Lung (tissue), 12 donors: ENCODE results near the gene CACNA1S. TPM values are rescaled to one million over a fixed set of nuclear protein-coding genes. Genes with fewer than 3 reads are reported as not detected.

Experiments
- ATAC-seq: fragments of 200-7000 bp; cut with Tn5 transposase; one replicate; pipeline ENCODE4 v1.9.1; 2020; ENCODE audit warnings: moderate number of reproducible peaks; ENCODE audit not compliant: insufficient read depth, low FRiP score
- DNase-seq, 3 donors: peaks; one replicate each; pipeline ENCODE4 v3.0.0-alpha.2; 2013 to 2017
- H3K27ac ChIP-seq, 2 donors: one replicate each; pipeline ENCODE4 v1.5.1; 2013; ENCODE audit warnings: mild to moderate bottlenecking in 2 of 2, moderate library complexity in 2 of 2, control low read depth in 1 of 2, inconsistent platforms in 1 of 2, low read depth in 1 of 2, low read length in 1 of 2
- H3K27me3 ChIP-seq, 3 donors: one replicate each; pipeline ENCODE4 v1.5.1; 2013; ENCODE audit warnings: low read length in 2 of 3; ENCODE audit not compliant: control insufficient read depth in 3 of 3, insufficient read depth in 3 of 3
- H3K36me3 ChIP-seq, 4 donors: one replicate each; pipeline ENCODE4 v1.5.1; 2013; ENCODE audit warnings: low read length in 4 of 4, mild to moderate bottlenecking in 1 of 4, moderate library complexity in 1 of 4; ENCODE audit not compliant: control insufficient read depth in 4 of 4, insufficient read depth in 4 of 4
- H3K4me1 ChIP-seq, 5 donors: one replicate each; pipeline ENCODE4 v1.5.1; 2013; ENCODE audit warnings: low read length in 5 of 5, mild to moderate bottlenecking in 2 of 5, moderate library complexity in 1 of 5; ENCODE audit not compliant: control insufficient read depth in 5 of 5, insufficient read depth in 5 of 5
- H3K4me3 ChIP-seq: one replicate; pipeline ENCODE4 v1.5.1; 2013; ENCODE audit warnings: mild to moderate bottlenecking, control low read depth, moderate library complexity
- H3K9ac ChIP-seq, 2 donors: one replicate each; pipeline ENCODE4 v1.5.1; 2013; ENCODE audit warnings: low read length in 2 of 2, control low read depth in 1 of 2; ENCODE audit not compliant: insufficient read depth in 1 of 2
- H3K9me3 ChIP-seq, 4 donors: one replicate each; pipeline ENCODE4 v1.5.1; 2013; ENCODE audit warnings: low read length in 3 of 4, mild to moderate bottlenecking in 1 of 4, moderate library complexity in 1 of 4; ENCODE audit not compliant: control insufficient read depth in 4 of 4, insufficient read depth in 3 of 4
- CTCF ChIP-seq: IDR thresholded peaks from 2 replicates; pipeline ENCODE4 v1.5.1; 2012; ENCODE audit warnings: mild to moderate bottlenecking; ENCODE audit errors: control extremely low read depth, extremely low read depth
- WGBS, 2 donors: extraction: QIAGEN DNeasy Blood & Tissue Kit; methylation state at CpG; one replicate each; pipeline ENCODE4 v1.1.7; 2013; 5-methylcytosine and 5-hydroxymethylcytosine counted together
- polyA plus RNA-seq, 2 donors: library from polyadenylated mRNA; stranded (reverse); fragments of 200-250 nt; gene quantifications; one replicate each; pipeline ENCODE4 v1.2.1, GENCODE V29; 2013
- total RNA-seq, 2 donors: library from RNA; depleted of rRNA in 1 of 2; stranded (reverse); fragments of >200 nt in 1 of 2; gene quantifications; one replicate each; pipeline ENCODE4 v1.2.1, GENCODE V29; 2014 to 2021
- donor health status: control.
- donor health status: control.
- donor health status: Bipolar disorder and iron deficiency.
- donor health status: healthy.
- donor health status: DM: yes; HTN: yes; CAD: no.

Gene CACNA1S
- total and polyA plus RNA-seq, 4 donors: 0.01 to 0.20 (median 0.02) TPM; not detected in 1

GRCh38 chr1:201011616-201012015 lies 100.6 kb downstream of the CACNA1S start:
- Histone ChIP-seq H3K4me3 (no peak overlapping the region), H3K36me3 (peaks cover 0 to 10% (median 3%) of the 10 kb centered on the region in 4 donors), H3K4me1 (peaks cover 0 to 45% (median 24%) of the 10 kb centered on the region in 5 donors), H3K27me3 (no peaks in the 10 kb centered on the region), H3K9ac (no peak overlapping the region), H3K27ac (no peak overlapping the region), H3K9me3 (no peaks in the 10 kb centered on the region)
- DNase-seq (no peak), ATAC-seq (no peak)
- WGBS, 2 donors: 66 to 80% methylated on average over 3 of the region's 3 CpGs
- no peak for TF ChIP-seq CTCF

- 85 to 91% methylated on average over 11 of the region's 11 CpGs for WGBS, 2 donors
- H3K27me3 ChIP-seq: no peaks in the 10 kb centered on the region
- peak in 1 of 3 donors; percentile 37 for DNase-seq
- no peak for TF ChIP-seq CTCF
- H3K4me3 ChIP-seq: no peak overlapping the region
- H3K36me3 ChIP-seq: peaks cover 0 to 15% (median 4%) of the 10 kb centered on the region in 4 donors
- ATAC-seq: no peak
- no peaks in the 10 kb centered on the region for H3K9me3 ChIP-seq
- peaks cover 0 to 30% (median 10%) of the 10 kb centered on the region in 5 donors for H3K4me1 ChIP-seq
- H3K27ac ChIP-seq: no peak overlapping the region
- no peak overlapping the region for H3K9ac ChIP-seq
These were observed 102.1 kb downstream of the CACNA1S start for GRCh38 chr1:201009962-201010645.

DNA sequence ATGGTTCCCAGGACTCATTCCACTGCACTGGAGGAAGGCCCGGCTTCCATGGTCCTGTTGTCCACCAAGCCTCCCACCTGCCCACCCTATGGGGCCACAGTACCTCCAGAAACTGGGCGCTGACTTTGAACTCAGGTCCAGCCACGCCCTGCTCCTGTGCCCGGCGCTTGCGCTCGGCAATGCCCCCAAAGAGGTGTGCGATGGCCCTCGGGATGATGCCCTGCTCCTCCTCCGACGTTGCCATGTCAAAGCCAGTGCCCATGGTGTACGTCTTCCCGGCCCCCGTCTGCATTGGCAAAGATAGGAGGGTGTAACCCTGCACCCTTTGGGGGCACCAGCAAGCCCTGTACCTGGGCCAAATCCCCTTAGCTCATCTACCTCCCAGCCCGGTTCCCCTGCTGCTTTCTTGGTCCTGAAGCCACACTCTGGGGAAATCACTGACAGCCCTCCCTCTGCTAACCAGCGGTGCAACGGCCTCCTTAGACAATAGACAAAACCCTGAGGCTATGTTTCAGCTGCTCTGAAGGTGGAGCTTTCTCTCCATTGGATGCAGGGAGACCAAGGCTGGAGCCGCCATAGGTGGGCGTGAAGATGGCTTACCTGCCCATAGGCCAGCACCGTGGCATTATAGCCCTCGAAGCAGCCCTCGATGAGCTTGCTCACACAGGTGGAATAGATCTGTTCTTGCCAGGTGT lies 103.4 kb downstream of the CACNA1S start:
- Histone ChIP-seq H3K27me3 (no peaks in the 10 kb centered on the region), H3K36me3 (peaks cover 0 to 25% (median 4%) of the 10 kb centered on the region in 4 donors), H3K9ac (no peak overlapping the region), H3K4me3 (no peak overlapping the region), H3K27ac (no peak overlapping the region), H3K4me1 (peaks cover 0 to 17% (median 3%) of the 10 kb centered on the region in 5 donors), H3K9me3 (no peaks in the 10 kb centered on the region)
- 92 to 94% methylated on average over 22 of the region's 22 CpGs for WGBS, 2 donors
- TF ChIP-seq CTCF: no peak
- ATAC-seq (no peak), DNase-seq (no peak)
